Activated naive CD4-positive, alpha-beta T cell treated with Interleukin-2 at 50 U/mL for 16 hours (primary cell): ENCODE results near the gene ATP6V0A1.
"Not testable (repeated sequence)": the region's sequence is repeated elsewhere in the genome, so short reads cannot be mapped to it uniquely, and the experiment has no call there.

ENCODE experiments used
- DNase-seq: peaks from one replicate; pipeline ENCODE4 v3.0.0-alpha.2; 2020

Gene ATP6V0A1

DNA sequence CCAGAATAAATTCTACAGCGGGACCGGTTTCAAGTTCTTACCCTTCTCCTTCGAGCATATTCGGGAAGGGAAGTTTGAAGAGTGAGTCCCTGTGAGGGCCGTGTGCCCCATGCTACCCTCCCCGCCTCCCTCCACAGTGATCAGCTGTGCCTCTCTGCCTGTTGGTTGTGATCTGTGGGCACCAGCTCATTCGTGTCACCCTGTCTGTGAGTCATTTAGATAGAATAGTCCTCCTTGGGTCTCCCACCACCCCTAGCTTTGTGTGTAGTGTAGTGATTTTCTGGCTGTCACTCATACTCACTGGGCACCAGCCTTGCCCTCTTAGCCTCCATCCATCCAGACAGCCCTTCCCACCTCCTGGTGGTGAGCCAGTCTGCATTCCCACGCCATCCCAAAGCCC is 62.4 kb downstream of the ATP6V0A1 start:
- peak; percentile 11 for DNase-seq

DNA sequence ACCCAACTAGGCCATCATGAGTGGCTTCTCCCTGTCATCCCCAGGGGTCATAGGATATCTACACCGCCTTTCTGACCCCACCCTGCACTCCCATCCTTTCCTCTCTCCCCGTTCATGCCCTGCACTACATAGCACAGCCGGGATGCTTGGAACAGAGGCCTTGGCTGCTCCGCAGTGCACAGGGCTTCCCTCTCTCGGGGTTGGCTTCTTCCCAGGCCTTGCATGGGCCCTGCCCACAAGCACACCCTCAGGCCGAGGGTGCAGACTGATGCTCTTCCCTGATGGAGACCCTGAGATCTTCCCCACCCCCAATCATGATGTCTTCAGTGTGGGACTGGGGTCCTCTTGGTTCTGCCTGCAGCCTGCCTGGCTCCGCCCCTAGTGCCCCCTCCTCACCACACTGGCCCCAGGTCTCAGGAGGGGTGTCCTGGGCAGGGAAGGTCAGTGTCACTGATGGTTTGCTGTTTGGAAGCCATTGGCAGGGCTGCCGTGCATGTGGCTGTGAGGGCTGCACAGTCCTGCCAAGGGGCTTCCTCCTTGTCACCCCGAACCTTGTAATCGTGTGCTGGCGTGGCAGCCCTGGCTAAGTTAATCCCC is 63.1 kb downstream of the ATP6V0A1 start:
- no peak for DNase-seq

DNA sequence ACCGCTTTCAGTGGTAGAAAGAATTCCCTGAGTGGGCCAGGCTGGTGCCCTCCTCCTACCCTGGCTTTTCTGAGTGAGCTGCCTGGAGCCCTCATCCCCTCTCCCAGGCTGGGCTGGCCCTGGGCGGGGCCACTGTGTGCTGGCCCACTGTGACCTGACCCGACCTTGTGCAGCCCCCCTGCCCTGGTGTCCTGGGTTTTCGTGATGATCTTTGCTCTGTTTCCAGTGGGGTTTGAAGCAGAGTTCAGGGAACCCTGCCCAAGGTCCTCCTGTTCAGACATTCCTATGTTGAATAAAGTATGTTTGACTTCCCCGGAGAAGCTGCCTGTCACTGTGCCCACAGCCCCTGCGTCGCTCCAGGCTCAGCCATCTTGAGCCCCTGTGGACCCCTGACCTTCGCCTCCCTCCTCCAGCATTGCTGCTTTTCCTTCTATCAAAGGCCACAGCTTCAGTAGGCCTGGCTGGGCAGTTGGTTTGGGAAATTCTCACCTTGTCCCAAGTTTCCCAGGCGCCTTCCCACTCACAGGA is 63.6 kb downstream of the ATP6V0A1 start:
- DNase-seq = no peak

DNA sequence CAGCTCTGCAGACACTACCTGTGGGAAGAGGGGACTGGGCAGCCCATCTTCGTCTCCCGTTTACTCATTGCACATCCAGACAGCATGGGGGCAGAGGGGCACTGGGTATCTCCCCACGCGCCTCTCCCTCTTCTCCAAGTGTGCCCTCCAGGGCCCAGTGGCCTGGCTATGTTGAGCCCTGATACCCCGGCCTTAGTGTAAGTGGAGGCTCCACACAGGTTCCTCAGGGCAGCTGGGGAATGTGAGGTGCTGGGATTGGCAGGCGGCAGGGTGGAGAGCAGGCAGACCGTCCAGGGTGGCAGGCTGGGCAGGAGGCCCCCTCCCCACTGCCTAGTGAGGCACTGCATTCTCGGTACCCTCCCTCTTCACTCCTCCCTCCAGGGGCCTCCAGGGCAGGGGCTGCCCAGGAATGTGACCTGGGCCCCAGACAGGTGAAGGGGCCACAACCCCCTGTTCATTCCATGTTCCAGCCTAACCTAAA is 64.2 kb downstream of the ATP6V0A1 start:
- DNase-seq = no peak

DNA sequence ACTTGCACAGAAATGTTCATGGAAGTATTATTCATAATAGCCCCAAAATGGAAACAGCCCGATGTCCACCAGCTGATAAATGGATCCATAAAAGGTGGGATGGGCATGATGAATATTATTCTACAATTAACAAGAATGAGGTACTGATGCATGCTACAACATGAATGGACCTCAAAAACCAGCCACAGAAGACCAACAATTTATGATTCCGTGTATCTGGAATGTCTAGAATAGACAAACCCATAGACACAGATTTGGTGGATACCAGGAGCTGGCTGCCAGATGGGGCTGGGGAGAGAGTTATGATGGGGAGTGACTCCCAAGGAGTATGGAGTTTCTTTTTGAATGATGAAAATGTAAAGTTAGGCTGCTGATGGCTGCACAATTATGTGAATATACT is 66.5 kb downstream of the ATP6V0A1 start:
- no peak for DNase-seq

DNA sequence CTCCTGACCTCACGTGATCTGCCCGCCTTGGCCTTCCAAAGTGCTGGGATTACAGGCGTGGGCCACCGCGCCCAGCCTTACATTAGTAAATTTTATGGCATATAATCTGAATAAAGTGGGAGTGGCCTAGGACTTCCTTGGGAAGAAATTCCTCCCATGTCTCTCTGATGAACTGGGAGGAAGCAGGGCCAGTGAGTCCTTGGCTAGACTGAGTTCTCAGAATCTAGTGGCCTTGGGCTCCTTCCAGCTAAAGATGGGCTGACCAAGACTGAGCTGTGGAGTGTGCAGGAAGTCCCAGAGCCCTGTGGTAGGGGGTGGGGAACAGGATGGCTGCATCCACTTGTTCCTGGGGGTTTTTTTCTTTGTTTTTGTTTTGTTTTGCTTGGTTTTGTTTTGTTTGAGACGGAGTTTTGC is 67.4 kb downstream of the ATP6V0A1 start:
- no peak for DNase-seq

DNA sequence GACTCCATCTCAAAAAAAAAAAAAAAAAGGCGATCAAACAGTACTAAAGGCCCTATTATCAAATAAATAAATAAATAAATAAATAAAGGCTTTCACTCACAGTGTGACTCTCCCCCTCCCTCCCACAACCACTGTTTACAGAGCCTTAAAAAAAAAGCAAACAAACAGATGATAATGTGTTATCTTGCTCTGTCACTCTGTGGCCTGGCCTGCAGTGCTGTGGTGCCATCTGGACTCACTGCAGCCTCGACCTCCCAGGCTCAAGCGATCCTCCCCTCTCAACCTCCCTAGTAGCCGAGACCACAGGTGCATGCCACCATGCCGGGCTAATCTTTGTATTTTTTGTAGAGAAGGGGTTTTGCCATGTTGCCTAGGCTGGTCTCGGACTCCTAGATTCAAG is 69.3 kb downstream of the ATP6V0A1 start:
- DNase-seq = no peak

DNA sequence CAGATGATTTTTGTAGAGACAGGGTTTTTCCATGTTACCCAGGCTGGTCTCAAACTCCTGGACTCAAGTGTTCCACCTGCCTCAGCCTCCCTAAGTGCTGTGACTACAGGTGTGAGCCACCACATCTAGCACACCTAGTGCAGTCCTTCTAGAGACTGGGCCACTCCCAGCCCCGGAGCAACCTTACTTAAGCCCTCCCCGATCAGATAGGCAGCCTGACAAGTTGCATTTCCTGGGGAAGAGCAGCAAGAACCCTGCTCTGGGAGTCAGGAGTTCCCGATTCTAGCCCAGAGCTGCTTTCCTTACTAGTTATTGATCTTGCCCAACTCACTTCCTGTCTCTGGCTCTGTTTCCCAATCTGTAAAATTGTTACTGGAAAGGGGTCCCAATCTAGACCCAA is 70.4 kb downstream of the ATP6V0A1 start:
- DNase-seq = no peak

DNA sequence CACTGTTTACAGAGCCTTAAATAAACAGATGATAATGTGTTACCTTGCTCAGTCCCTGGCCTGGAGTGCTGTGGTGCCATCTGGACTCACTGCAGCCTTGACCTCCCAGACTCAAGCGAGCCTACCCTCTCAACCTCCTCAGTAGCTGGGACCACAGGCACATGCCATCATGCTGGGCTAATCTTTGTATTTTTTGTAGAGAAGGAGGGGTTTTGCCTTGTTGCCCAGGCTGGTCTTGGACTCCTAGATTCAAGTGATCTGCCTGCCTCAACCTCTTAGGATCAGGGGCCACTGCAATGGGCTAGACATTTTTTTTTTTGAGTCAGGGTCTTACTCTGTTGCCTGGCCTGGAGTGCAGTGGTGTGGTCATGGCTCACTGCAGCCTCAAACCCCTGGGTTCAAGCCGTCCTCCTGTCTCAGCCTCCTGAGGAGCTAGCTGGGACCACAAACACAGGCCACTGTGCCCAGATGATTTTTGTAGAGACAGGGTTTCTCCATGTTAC is 72.3 kb downstream of the ATP6V0A1 start:
- no peak for DNase-seq

DNA sequence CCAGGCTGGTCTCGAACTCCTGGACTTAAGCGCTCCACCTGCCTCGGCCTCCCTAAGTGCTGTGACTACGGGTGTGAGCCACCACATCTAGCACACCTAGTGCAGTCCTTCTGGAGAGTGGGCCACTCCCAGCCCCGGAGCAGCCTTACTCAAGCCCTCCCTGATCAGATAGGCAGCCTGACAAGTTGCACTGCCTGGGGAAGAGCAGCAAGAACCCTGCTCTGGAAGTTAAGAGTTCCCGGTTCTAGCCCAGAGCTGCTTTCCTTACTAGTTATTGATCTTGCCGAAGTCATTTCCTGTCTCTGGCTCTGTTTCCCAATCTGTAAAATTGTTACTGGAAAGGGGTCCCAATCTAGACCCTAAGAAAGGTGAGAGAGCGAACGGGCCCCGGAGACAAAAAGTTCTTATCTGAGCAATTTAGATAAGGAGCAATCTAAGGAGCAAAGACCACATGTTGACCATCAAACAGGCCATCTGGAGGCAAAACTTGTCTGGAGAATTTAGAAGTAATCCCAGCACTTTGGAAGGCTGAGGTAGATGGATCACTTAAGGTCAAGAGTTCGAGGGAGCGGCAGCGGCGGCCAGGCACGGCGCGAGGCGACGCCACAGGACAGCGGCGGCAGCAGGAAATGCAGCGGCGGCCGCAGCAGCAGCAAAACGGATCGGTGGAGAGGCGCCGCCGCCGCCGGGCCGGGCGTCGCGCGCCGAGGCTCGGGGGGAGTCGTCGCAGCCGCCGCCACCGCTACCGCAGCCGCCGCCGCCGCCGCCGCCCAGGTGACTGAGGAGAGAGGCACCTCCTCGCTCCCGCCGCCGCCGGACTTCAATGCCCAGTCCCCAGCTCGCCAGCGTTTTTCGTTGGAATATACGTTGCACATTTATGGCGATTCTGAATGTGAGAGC is 73.0 kb downstream of the ATP6V0A1 start:
- peak; percentile 60 for DNase-seq

DNA sequence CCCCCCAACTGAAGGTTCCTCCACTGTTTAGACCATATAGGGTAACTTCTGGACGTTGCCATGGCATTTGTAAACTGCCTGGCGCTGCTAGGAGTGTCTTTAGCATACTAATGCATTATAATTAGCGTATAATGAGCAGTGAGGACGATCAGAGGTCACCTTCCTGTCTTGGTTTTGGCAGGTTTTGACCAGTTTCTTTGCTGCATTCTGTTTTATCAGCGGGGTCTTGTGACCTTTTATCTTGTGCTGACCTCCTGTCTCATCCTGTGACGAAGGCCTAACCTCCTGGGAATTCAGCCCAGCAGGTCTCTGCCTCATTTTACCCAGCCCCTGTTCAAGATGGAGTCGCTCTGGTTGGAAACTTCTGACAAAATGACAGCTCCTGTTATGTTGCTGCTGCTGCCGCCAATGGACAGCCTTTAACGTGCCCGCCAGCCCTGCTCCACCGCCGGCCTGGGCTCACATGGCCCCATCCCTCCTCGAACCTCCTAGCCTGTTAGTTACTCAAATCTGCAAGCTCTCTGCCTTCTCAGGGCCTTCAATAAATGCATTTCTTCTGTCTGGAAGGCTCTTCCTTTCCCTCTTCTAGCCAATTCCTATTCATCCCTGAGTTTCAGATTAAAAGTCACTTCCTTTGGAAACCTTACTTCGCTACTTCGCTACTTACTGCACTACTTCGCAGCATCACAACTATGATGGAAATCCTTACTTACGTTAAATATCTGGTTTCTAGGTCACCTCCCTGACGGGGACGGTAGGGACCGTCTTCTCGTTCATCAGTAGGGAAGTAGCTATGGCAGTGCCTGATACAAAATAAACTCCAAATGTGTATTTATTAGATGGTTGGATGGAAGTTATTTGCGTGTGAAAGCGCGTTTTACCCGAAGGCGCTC is 76.7 kb downstream of the ATP6V0A1 start:
- no peak for DNase-seq

DNA sequence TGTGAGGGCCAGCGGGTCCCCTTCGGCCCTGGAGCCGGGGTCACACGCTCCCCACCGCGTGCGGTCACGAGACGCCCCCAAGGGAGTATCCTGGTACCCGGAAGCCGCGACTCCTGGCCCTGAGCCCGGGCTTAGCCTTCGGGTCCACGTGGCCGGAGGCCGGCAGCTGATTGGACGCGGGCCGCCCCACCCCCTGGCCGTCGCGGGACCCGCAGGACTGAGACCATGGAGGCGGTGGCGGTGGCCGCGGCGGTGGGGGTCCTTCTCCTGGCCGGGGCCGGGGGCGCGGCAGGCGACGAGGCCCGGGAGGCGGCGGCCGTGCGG is 77.3 kb downstream of the ATP6V0A1 start, which contains the start of gene NAGLU:
Gene NAGLU (plus strand): TSS at position 194 of the 324 bp plus-strand sequence. CDS start 32 bp downstream, at position 226.
- DNase-seq = peak; percentile 86

DNA sequence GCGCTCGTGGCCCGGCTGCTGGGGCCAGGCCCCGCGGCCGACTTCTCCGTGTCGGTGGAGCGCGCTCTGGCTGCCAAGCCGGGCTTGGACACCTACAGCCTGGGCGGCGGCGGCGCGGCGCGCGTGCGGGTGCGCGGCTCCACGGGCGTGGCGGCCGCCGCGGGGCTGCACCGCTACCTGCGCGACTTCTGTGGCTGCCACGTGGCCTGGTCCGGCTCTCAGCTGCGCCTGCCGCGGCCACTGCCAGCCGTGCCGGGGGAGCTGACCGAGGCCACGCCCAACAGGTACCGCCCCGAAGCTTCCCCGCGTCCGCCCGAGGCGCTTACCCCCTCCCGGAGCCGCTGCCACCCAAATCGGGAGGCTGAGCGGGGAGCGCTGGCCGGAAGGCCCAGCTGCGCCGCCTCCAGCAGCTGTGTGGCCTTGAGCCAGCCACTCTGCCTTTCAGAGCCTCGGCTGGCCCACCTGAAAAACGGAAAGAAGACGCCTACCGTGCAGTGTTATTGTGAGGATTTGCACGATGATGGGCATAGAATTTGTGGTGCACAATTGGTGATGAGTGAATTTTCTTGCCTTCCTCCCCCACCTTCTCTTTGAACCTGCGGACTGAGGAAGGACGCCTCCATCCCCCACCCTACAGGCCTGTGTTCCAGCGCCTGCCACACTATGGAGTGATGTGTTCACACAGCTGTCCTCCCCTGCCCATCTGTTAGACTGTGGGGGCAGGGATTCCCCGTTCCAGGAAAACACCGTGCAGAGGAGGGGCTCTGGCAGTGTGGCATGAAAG is 77.9 kb downstream of the ATP6V0A1 start:
- DNase-seq = peak; percentile 77

DNA sequence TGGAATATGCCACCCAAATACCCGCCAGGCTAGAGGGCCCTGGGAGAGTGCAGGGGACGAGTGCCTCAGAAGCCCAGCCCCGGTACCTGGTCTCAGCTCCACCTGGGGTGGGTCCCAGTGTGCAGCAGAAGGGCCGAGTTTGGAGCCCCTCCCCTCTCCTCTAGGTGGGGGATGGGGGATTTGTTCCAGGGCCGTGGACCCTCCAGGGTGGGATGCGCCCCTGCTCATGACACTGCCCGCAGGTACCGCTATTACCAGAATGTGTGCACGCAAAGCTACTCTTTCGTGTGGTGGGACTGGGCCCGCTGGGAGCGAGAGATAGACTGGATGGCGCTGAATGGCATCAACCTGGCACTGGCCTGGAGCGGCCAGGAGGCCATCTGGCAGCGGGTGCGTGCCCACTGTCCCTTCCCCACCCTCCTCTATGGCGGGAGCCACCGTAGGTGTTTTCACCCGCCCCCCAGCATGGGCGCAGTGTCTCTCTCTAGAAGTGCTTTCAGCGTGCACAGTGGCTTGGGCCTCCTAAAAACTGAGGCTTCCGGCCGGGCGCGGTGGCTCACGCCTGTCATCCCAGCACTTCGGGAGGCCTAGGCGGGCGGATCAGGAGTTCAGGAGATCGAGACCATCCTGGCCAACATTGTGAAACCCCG is 78.6 kb downstream of the ATP6V0A1 start:
- DNase-seq = no peak

DNA sequence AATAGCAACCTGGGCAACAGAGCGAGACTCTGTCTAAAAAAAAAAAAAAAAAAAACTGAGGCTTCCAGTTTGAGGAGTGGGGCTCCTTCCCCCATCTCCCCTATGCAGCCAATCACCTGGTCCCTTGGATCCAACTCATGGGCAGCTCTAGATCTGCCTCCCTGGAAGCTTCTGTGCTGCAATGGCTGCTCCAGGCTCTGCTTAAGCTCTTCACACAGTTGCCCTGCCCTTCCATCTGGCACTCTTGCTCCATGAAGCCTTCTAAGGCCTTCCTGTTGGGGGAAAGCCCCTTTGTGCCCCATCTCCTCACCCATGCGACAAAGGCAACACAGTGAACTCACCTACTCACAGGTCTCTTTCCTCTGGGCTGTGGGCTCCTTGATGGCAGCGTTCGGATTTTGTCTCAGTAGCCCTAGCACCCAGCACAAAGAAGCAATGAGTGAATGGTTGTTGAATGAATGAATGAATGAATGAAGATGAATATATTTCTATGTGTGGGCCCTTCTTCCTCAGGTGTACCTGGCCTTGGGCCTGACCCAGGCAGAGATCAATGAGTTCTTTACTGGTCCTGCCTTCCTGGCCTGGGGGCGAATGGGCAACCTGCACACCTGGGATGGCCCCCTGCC is 79.3 kb downstream of the ATP6V0A1 start:
- DNase-seq = no peak

DNA sequence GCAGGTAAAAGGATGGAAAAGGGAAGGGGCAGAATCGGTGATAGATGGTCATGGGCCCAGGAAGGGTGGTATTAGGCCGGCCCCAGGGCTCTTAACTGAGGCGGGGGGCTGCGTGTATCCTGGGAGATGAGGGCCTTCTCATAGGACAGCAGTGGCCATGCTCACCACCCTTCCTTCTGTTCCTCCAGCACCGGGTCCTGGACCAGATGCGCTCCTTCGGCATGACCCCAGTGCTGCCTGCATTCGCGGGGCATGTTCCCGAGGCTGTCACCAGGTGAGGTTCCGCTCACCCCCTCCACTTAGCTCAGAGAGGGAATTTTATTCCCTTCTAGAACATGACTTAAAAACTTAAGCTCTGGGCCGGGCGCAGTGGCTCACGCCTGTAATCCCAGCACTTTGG is 79.8 kb downstream of the ATP6V0A1 start:
- no peak for DNase-seq

DNA sequence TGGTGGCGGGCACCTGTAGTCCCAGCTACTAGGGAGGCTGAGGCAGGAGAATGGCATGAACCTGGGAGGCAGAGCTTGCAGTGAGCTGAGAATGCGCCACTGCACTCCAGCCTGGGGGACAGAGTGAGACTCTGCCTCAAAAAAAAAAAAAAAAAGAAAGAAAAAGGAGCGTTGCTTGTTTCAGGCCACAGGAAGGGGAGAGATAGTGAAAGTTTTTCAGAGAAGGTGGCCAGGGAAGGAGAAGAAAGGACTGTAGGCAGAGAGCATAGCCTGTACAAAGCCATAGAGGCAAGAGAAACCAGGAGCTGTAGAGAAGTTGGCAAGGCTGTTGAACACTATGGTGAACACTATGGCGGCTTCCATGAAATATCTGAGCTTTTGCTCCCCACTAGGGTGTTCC is 81.9 kb downstream of the ATP6V0A1 start:
- not testable (repeated sequence) for DNase-seq

DNA sequence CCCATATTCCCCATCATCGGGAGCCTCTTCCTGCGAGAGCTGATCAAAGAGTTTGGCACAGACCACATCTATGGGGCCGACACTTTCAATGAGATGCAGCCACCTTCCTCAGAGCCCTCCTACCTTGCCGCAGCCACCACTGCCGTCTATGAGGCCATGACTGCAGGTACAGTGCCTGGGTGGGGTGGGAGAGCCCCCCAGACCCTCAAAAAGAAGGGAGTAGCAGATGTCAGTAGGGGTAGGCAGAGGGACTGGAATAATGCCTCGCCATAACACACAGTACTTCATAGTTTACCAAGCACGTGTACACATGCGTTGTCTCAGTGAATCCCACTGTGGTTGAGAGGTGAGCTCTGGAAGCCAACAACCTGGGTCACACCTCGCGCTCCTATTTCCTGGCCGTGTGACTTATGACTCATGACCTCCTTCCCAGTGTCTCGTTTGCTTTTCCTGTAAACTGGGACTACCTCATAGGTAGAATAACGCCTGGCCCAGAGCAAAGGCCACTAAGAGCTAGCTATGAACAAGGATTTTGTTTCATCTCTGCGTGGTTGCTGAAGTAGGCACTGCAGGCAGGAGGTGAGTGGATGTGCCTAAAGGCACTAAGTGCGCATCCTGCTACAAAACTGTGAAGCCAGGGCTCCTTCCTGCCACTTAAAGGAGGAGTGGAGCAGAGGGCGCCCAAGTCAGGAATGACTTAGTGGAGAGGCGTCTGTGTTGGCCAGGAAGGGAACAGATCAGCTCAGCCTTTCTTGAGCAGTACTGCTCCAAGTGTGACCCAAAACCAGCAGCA is 82.6 kb downstream of the ATP6V0A1 start:
- DNase-seq = no peak

DNA sequence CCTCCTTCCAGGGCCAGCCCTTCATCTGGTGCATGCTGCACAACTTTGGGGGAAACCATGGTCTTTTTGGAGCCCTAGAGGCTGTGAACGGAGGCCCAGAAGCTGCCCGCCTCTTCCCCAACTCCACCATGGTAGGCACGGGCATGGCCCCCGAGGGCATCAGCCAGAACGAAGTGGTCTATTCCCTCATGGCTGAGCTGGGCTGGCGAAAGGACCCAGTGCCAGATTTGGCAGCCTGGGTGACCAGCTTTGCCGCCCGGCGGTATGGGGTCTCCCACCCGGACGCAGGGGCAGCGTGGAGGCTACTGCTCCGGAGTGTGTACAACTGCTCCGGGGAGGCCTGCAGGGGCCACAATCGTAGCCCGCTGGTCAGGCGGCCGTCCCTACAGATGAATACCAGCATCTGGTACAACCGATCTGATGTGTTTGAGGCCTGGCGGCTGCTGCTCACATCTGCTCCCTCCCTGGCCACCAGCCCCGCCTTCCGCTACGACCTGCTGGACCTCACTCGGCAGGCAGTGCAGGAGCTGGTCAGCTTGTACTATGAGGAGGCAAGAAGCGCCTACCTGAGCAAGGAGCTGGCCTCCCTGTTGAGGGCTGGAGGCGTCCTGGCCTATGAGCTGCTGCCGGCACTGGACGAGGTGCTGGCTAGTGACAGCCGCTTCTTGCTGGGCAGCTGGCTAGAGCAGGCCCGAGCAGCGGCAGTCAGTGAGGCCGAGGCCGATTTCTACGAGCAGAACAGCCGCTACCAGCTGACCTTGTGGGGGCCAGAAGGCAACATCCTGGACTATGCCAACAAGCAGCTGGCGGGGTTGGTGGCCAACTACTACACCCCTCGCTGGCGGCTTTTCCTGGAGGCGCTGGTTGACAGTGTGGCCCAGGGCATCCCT is 84.8 kb downstream of the ATP6V0A1 start:
- DNase-seq = no peak
